OCI-LY7 (cell line): ENCODE data around the gene PCBP3. TPM values are rescaled to one million over a fixed set of nuclear protein-coding genes. Genes with fewer than 3 reads are reported as not detected.

ENCODE experiments used
- BruUV-seq: library from RNA; stranded (reverse); fragments of 400-500 nt; replicated peaks from 2 replicates; lab custom pipeline; 2021; lab: Mats Ljungman, UMichigan
- CTCF ChIA-PET: fragments of 300-600 bp; sonication (Branson Sonifier 250); formaldehyde crosslinking; loops from one replicate; lab custom pipeline; 2022; ENCODE audit warnings: antibody characterized with exemption; ENCODE audit not compliant: unreplicated experiment; lab: Charles Lee
- POLR2A ChIA-PET: fragments of 300-600 bp; sonication (Branson Sonifier 250); formaldehyde crosslinking; loops from one replicate; lab custom pipeline; 2022; ENCODE audit warnings: antibody characterized with exemption; lab: Charles Lee
- DNase-seq: peaks from one replicate; pipeline ENCODE4 v3.0.0-alpha.2; 2015; ENCODE audit warnings: low spot score
- H2AFZ ChIP-seq: fragments of 200-600 bp; sonication (generic), shearing (Covaris generic); 2 replicates; pipeline ENCODE4 v1.6.1; 2014; ENCODE audit warnings: mild to moderate bottlenecking, antibody characterized with exemption, low read length, moderate library complexity
- H3K27ac ChIP-seq: fragments of 200-600 bp; sonication (generic); 2 replicates; pipeline ENCODE4 v1.5.1; 2014; ENCODE audit warnings: mixed run types, low read depth, mild to moderate bottlenecking, moderate library complexity, low read length, inconsistent platforms; ENCODE audit not compliant: poor library complexity, severe bottlenecking
- H3K36me3 ChIP-seq: fragments of 200-600 bp; sonication (generic); 2 replicates; pipeline ENCODE4 v1.6.1; 2014; ENCODE audit warnings: mild to moderate bottlenecking, antibody characterized with exemption, low read length, moderate library complexity, mixed read lengths; ENCODE audit not compliant: insufficient read depth
- H3K4me1 ChIP-seq: fragments of 200-600 bp; sonication (generic); 2 replicates; pipeline ENCODE4 v1.5.1; 2014; ENCODE audit warnings: mild to moderate bottlenecking, low read length; ENCODE audit not compliant: insufficient read depth, poor library complexity, severe bottlenecking
- H3K4me2 ChIP-seq: fragments of 200-600 bp; sonication (generic); 2 replicates; pipeline ENCODE4 v1.6.1; 2014; ENCODE audit warnings: mild to moderate bottlenecking, low read length
- H3K4me3 ChIP-seq: fragments of 200-600 bp; sonication (generic); 2 replicates; pipeline ENCODE4 v1.5.1; 2014; ENCODE audit warnings: mild to moderate bottlenecking, low read depth, low read length; ENCODE audit not compliant: poor library complexity, severe bottlenecking
- H3K79me2 ChIP-seq: fragments of 200-600 bp; sonication (generic); 2 replicates; pipeline ENCODE4 v1.6.1; 2016; ENCODE audit warnings: low read depth, mild to moderate bottlenecking, low read length, moderate library complexity, mixed read lengths; ENCODE audit not compliant: insufficient read depth
- H3K9me2 ChIP-seq: fragments of 200-600 bp; sonication (generic); 2 replicates; pipeline ENCODE4 v1.6.1; 2016; ENCODE audit warnings: mild to moderate bottlenecking, low read length, mixed read lengths; ENCODE audit not compliant: insufficient read depth
- H3K9me3 ChIP-seq: fragments of 200-600 bp; sonication (generic); 2 replicates; pipeline ENCODE4 v1.6.1; 2014; ENCODE audit warnings: mild to moderate bottlenecking, mixed run types, low read length, mixed read lengths
- H4K20me1 ChIP-seq: fragments of 200-600 bp; sonication (generic); 2 replicates; pipeline ENCODE4 v1.6.1; 2014; ENCODE audit warnings: mild to moderate bottlenecking, antibody characterized with exemption, low read length, moderate library complexity, mixed read lengths; ENCODE audit not compliant: insufficient read depth
- CTCF ChIP-seq: fragments of 200-600 bp; sonication (generic); conservative IDR thresholded peaks from 2 replicates; pipeline ENCODE4 v1.5.1; 2014; ENCODE audit warnings: mild to moderate bottlenecking, antibody characterized with exemption, low read length, moderate library complexity, mixed read lengths
- EZH2phosphoT487 ChIP-seq: fragments of 200-600 bp; sonication (generic); IDR thresholded peaks from 2 replicates; pipeline ENCODE4 v1.6.1; 2018; ENCODE audit warnings: low read depth, borderline replicate concordance, mild to moderate bottlenecking, mixed run types, antibody characterized with exemption, low read length, moderate library complexity, mixed read lengths
- intact Hi-C: fragments of 100-400 bp; cut with micrococcal nuclease; formaldehyde crosslinking; loops from one replicate; pipeline ENCODE4 v1.10.0; 2022; ENCODE audit not compliant: unreplicated experiment
- total RNA-seq, 2 experiments: library from RNA; depleted of rRNA in 1 of 2; stranded (reverse); fragments of >200 nt in 1 of 2; shearing (Covaris generic) in 1 of 2; gene quantifications; 2 replicates each; pipeline ENCODE4 v1.2.3, GENCODE V29; 2014 to 2022

The PCBP3 gene
- total RNA-seq, 2 experiments from 2014 or later: 0.61 TPM; not detected in 1

DNA sequence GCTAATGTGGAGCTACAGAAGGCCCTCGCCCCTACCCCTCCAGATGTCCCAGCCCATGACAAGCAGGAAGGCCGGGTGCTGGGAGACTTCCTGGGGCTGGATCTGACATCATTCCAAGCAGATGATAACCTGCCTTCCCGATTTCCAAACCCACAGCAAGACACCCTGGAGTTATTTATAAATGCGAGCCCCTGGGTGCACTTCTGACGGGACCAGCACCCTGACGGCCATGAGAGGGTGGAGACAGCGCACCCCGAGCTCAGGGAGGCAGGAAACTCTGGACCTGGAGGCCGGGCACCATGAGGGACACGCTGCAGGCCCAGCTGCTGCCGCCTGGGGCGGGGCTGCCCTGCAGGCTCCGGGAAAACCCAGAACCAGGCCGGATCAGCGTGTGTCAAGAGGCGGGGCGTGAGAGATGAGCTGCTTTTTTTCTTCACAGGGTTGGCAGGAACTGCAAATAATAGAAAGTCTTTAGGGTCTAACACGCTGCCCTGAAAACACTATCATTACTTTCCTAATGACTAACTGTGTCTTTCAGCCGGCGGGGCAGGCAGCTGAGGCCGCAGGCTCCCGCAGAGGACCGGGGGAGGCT, 2.5 kb upstream of the PCBP3 start:
- POLR2A ChIA-PET: interaction anchor here (1.0 kb wide), 1 partner anchor 487 kb away, joined by 3 read pairs; no protein-coding TSS in a partner anchor
- intact Hi-C loops: loop anchor here (5.0 kb wide), 3 partner anchors 84 to 1304 kb away; partner anchors contain the start of gene CFAP410

GRCh38 chr21:45641480-45642035, 2.0 kb upstream of the PCBP3 start:
- peak overlapping the region; percentile 82 for H3K27ac ChIP-seq
- H3K9me3 ChIP-seq: no peaks in the 10 kb centered on the region
- H3K4me1 ChIP-seq: peaks cover 51% of the 10 kb centered on the region
- H2AFZ ChIP-seq: peak overlapping the region; percentile 18; the same call in 1 of the 2 replicates
- intact Hi-C loops: loop anchor here (2.0 to 5.0 kb wide), 4 partner anchors 51 to 1304 kb away; partner anchors contain the start of gene CFAP410
- no peak for DNase-seq
- H3K4me3 ChIP-seq: peak overlapping the region; percentile 55
- H4K20me1 ChIP-seq: no peaks in the 10 kb centered on the region
- peak overlapping the region; percentile 76 for H3K4me2 ChIP-seq
- H3K9me2 ChIP-seq: no peaks in the 10 kb centered on the region
- POLR2A ChIA-PET: interaction anchor here (0.7 kb wide), 1 partner anchor 242 kb away, joined by 4 read pairs; no protein-coding TSS in a partner anchor
- CTCF ChIA-PET: no interaction called here
- H3K36me3 ChIP-seq: no peaks in the 10 kb centered on the region
- TF ChIP-seq EZH2phosphoT487: no peak
- H3K79me2 ChIP-seq: no peaks in the 10 kb centered on the region
- BruUV-seq: no TSS peak

More for the DNA sequence above, 2.5 kb upstream of the PCBP3 start:
- Histone ChIP-seq H3K36me3 (no peaks in the 10 kb centered on the region), H3K27ac (peak overlapping the region; percentile 82), H3K4me2 (peak overlapping the region; percentile 76), H3K4me3 (peak overlapping the region; percentile 55), H2AFZ (peak overlapping the region; percentile 18; the same call in 1 of the 2 replicates), H3K9me3 (no peaks in the 10 kb centered on the region), H3K4me1 (peaks cover 51% of the 10 kb centered on the region), H3K9me2 (no peaks in the 10 kb centered on the region), H4K20me1 (no peaks in the 10 kb centered on the region), H3K79me2 (no peaks in the 10 kb centered on the region)
- TF ChIP-seq CTCF: 0 out of 2 replicates have a peak, but pooled peaks have one; percentile 12
- TF ChIP-seq EZH2phosphoT487: no peak
- DNase-seq: peak; percentile 47
- CTCF ChIA-PET: no interaction called here
- BruUV-seq: no TSS peak

DNA sequence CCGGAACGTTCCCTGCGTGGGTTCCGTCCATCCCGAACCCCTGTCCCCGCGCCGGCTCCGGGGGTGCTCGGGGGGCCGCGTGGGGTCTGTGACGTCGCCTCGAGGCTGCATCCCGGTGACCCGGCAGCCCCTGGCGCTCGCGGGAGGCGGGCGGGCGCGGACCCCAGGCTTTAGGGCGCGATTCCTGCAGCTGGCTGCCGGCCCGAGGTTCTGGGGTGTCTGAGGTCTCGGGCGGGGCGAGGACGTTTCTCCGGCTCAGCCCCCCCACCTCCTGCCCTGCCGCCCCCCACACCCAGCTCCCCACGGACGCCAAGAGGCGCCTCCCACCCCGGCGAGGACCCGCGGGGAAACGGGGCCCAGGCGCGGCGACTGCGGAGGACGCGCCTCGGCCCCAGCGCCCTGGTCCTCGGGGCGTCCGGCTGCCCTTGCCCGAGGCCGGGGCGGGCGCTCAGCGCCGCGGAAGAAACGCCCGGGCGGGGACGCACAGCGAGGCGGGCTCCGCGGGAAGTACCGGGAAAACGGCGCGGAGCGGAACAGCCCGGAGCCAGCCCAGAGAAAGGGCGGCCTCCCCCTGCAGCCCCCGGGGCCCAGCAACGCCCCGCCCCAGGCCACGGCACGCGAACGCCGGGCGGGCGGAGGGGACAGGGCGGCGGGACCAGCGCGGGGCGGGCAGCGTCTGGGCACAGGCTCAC, 1.3 kb upstream of the PCBP3 start:
- no peaks in the 10 kb centered on the region for H3K36me3 ChIP-seq
- H3K4me2 ChIP-seq: peak overlapping the region; percentile 76; the same call in 1 of the 2 replicates
- no peak overlapping the region for H3K27ac ChIP-seq
- TF ChIP-seq CTCF (no peak), EZH2phosphoT487 (no peak)
- intact Hi-C loops: loop anchor here (2.0 to 5.0 kb wide), 4 partner anchors 51 to 1305 kb away; partner anchors contain the start of gene CFAP410
- no peaks in the 10 kb centered on the region for H3K9me3 ChIP-seq
- H3K4me1 ChIP-seq: peaks cover 44% of the 10 kb centered on the region
- CTCF ChIA-PET: no interaction called here
- H4K20me1 ChIP-seq: no peaks in the 10 kb centered on the region
- no peak overlapping the region for H2AFZ ChIP-seq
- no peaks in the 10 kb centered on the region for H3K9me2 ChIP-seq
- no TSS peak for BruUV-seq
- POLR2A ChIA-PET: interaction anchor here (0.7 kb wide), 1 partner anchor 241 kb away, joined by 4 read pairs; no protein-coding TSS in a partner anchor
- H3K4me3 ChIP-seq: no peak overlapping the region
- no peak for DNase-seq
- H3K79me2 ChIP-seq: no peaks in the 10 kb centered on the region
